ENCODE data around the gene PRKAR2A.
A peak's percentile ranks its signal among the peaks of the same experiment; 100 is the strongest.
"Not testable (repeated sequence)": the region's sequence is repeated elsewhere in the genome, so short reads cannot be mapped to it uniquely, and the experiment has no call there.

The PRKAR2A gene

DNA sequence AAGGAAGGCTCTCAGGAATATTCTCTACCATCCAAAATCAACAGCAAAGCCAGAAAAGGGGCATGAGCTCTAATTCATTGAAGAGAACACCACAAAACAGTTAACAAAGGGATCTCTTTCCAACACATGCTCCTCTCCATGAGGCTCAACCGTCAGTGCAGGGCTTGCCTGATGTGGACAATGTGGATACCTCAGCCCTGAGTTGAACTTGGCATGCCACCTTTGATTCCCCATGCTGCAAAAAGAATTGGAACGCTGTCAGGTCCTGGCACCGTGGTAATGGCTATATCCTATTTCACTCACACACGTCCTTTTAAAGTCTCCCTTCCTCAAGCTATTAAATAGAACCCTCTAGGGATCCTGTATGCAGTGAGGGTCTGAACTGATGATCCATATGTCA lies 100.0 kb downstream of the PRKAR2A start:
- in situ Hi-C loops (cut with HindIII; ENCODE audit: low pct_ligation_motif_present, low sequenced_read_pairs), result no loop called here
- H3K27me3 ChIP-seq (replicated peaks), result no peaks in the 10 kb centered on the region
- peaks cover 25% of the 10 kb centered on the region for H3K36me3 ChIP-seq (replicated peaks)
- no peak overlapping the region for H3K4me3 ChIP-seq (ENCODE audit: low read depth, low read length)
- DNase-seq, result no peak
- no peak overlapping the region for H3K27ac ChIP-seq
- TF ChIP-seq, protein P1, sequence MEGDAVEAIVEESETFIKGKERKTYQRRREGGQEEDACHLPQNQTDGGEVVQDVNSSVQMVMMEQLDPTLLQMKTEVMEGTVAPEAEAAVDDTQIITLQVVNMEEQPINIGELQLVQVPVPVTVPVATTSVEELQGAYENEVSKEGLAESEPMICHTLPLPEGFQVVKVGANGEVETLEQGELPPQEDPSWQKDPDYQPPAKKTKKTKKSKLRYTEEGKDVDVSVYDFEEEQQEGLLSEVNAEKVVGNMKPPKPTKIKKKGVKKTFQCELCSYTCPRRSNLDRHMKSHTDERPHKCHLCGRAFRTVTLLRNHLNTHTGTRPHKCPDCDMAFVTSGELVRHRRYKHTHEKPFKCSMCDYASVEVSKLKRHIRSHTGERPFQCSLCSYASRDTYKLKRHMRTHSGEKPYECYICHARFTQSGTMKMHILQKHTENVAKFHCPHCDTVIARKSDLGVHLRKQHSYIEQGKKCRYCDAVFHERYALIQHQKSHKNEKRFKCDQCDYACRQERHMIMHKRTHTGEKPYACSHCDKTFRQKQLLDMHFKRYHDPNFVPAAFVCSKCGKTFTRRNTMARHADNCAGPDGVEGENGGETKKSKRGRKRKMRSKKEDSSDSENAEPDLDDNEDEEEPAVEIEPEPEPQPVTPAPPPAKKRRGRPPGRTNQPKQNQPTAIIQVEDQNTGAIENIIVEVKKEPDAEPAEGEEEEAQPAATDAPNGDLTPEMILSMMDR (IDR thresholded peaks at IDR 0.05; ENCODE audit: low read depth, low read length, missing control alignments), result no peak

DNA sequence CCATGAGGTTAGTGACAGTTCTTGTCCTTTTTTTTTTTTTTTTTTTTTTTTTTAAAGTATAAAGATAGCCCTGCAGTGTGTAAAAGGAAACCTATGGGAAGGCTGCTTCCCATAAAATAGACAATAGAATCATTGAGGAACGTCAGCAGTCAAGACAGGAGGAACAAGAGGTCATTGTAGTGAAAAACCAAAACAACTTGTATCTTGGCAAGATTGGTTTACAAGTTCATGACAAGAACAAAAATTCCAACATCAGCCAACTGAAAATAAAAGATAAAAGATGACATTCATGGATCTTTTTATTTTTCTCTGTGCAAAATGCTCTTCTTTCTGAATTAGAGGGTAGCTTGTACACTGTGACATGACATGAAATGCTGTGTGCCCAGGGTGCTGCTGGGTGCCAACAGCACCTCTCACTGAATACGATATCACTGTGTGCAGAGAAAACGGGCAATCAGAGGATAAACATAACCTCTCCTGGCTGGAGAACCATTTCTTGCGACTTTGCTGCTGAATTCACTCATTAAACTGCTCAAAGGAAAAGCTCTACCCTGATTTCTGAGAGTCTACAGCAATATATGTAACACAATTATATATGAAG lies 100.6 kb downstream of the PRKAR2A start:
- Histone ChIP-seq H3K27me3 (replicated peaks) (no peaks in the 10 kb centered on the region), H3K27ac (no peak overlapping the region), H3K4me3 (ENCODE audit: low read depth, low read length) (no peak overlapping the region), H3K36me3 (replicated peaks) (peaks cover 23% of the 10 kb centered on the region)
- in situ Hi-C loops (cut with HindIII; ENCODE audit: low pct_ligation_motif_present, low sequenced_read_pairs), result no loop called here
- TF ChIP-seq, protein P1 (IDR thresholded peaks at IDR 0.05; ENCODE audit: low read depth, low read length, missing control alignments), result no peak
- no peak for DNase-seq

DNA sequence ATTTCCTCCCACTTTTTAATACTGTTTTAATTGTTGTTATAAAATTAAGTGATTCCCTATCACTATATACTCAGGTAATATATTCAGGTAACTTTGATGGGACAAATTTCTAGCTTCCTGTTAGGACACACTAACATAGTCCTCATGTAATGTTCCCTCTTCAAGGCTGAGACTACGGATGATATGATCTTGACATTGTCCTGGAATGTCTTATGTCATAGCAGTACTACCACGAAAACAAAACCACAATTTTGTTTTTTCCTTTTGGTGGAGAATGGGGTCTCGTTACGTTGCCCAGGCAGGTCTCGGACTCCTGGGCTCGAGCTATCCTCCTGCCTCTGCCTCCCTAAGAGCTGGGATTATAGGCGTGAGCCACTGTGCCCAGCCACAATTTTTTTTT lies 103.9 kb downstream of the PRKAR2A start:
- Histone ChIP-seq H3K27ac (no peak overlapping the region), H3K36me3 (replicated peaks) (peaks cover 7% of the 10 kb centered on the region), H3K27me3 (replicated peaks) (no peaks in the 10 kb centered on the region), H3K4me3 (ENCODE audit: low read depth, low read length) (no peak overlapping the region)
- TF ChIP-seq, protein P1 (IDR thresholded peaks at IDR 0.05; ENCODE audit: low read depth, low read length, missing control alignments), result no peak
- in situ Hi-C loops (cut with HindIII; ENCODE audit: low pct_ligation_motif_present, low sequenced_read_pairs), result no loop called here
- DNase-seq, result no peak

DNA sequence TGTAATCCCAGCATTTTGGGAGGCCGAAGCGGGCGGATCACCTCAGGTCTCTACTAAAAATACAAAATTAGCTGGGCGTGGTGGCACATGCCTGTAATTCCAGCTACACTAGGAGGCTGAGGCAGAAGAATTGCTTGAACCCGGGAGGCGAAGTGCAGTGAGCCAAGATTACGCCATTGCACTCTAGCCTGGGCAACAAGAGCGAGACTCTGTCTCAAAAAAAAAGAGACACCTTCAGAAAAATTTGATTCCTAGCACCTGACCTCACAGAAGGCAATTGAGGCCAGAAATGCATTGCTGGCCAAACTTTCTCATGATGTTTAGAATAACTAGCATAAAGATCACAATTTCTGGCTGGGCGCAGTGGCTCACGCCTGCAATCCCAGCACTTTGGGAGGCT lies 106.4 kb downstream of the PRKAR2A start:
- H3K36me3 ChIP-seq (replicated peaks); H3K27ac ChIP-seq; DNase-seq; H3K4me3 ChIP-seq (ENCODE audit: low read depth, low read length); in situ Hi-C loops (cut with HindIII; ENCODE audit: low pct_ligation_motif_present, low sequenced_read_pairs); H3K27me3 ChIP-seq (replicated peaks): not testable (repeated sequence)

DNA sequence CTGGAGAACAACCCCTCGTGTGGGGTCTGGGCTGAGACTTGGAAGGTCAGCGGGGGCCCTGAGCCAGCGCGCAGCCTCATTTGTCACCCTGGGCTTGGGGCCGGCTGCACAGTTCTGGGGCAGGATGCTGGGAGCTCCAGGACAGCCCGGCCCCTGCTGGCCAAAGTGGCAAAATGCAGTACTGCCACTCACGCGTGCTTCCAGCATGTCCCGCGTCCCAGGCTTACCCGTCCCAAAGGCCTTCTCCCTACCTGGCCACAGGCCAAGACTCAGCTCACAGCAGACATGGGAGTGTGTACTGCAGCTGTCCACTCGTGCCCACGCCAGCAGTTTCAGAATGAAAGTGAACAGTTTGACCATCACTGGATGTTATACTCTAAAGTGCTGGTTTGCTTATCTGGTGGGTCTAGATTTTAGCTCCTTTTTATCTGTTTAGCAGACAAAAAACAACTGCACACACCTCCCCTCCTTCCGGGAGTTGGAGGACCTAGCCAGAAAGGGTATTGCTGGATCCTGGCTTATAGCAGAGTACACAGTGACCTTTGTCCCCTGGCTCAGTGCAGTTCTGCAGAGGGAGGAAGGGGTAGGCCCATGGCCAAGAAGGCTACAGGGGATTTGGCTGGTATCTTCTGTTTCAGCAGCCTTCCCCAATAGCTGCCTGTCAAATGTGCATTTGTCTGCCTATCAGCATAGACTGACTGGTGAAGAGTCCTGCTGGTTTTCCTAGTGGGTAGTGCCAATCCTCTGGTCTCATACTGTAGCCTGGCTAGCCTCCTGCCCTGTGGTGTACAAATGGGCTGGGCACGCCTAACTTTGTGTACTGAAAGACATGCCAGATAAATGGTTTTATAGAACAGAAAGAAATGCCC lies 107.5 kb downstream of the PRKAR2A start:
- no peaks in the 10 kb centered on the region for H3K36me3 ChIP-seq (replicated peaks)
- no peak overlapping the region for H3K27ac ChIP-seq
- in situ Hi-C loops (cut with HindIII; ENCODE audit: low pct_ligation_motif_present, low sequenced_read_pairs), result no loop called here
- no peaks in the 10 kb centered on the region for H3K27me3 ChIP-seq (replicated peaks)
- peak; percentile 68 for DNase-seq
- H3K4me3 ChIP-seq (ENCODE audit: low read depth, low read length), result no peak overlapping the region
- TF ChIP-seq, protein P1 (IDR thresholded peaks at IDR 0.05; ENCODE audit: low read depth, low read length, missing control alignments), result peak; percentile 93

DNA sequence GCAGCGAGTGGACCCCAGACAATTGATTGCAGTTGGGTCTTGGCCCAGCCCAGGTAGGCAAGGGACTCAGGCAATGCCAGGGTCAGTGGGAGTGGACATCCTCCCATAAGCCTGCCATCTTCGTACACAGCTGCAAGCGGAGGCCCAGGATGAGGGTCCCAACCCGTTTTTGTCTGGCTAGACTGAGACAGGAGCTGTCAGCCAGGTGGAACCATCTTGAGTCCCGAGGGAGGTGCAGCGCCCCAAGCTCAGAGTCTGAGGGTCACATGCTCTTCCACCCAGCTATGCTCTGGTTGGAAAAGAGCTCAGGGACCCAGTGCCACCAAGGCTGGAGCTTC lies 108.1 kb downstream of the PRKAR2A start:
- in situ Hi-C loops (cut with HindIII; ENCODE audit: low pct_ligation_motif_present, low sequenced_read_pairs), result no loop called here

More for the DNA sequence above, 108.1 kb downstream of the PRKAR2A start:
- Histone ChIP-seq H3K27ac (no peak overlapping the region), H3K36me3 (replicated peaks) (no peaks in the 10 kb centered on the region), H3K27me3 (replicated peaks) (no peaks in the 10 kb centered on the region), H3K4me3 (ENCODE audit: low read depth, low read length) (no peak overlapping the region)
- TF ChIP-seq, protein P1 (IDR thresholded peaks at IDR 0.05; ENCODE audit: low read depth, low read length, missing control alignments), result no peak
- DNase-seq, result no peak
